ENCODE data around the gene GNPTG.
"Not testable (repeated sequence)": the region's sequence is repeated elsewhere in the genome, so short reads cannot be mapped to it uniquely, and the experiment has no call there.

GNPTG gene

DNA sequence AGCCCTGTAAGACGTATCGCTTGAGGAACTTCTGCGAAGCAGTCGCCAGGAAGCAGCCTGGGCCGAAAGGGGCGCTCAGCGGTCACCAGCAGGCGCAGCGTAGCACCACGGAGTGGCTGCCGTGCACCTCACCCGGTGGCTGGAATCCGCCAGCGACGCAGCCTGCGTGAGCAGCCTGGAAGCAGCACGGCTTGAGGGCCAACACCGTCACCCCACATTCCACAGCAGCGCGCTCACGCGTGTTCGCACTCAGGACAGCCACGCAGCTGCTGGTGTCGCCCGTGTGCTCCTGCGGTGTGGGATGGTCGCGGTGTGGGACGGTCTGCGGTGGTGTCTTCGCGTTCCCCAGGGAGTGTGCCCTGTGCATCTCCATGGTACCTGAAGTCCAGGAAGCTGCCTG, 32.7 kb upstream of the GNPTG start:
- DNase-seq (ENCODE audit: low spot score) = no peak

GRCh38 chr16:1320097-1320496, 31.6 kb upstream of the GNPTG start:
- no peak for DNase-seq (ENCODE audit: low spot score)

DNA sequence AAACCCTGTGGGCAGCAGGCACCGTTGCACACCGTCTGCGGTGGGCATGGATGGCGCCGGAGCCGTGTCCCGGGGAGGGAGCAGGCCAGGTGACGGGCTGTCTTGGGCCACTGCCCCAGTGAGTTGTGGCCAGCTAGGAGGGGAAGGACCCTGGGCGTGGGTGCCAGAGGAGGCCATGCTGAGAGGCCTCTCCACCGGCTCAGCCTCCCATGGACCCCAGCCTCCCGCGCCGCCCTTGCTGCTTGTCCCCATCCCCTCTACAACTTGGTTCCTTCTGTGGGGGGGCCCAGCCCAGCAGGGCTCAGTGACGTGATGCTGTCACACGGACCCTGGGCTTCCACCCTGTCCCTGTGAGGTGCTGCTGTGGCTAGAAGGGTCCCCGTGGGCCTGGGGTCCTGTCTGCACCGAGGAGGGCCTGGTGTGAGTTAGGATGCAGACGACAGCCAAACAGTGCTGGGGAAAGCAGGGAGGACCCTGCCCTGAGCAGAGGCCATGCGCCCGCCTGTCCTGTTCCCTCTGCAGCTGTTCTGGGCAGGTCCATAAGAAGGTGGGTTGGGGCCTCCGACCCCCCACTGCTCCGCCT, 31.0 kb upstream of the GNPTG start:
- DNase-seq (ENCODE audit: low spot score) = no peak

DNA sequence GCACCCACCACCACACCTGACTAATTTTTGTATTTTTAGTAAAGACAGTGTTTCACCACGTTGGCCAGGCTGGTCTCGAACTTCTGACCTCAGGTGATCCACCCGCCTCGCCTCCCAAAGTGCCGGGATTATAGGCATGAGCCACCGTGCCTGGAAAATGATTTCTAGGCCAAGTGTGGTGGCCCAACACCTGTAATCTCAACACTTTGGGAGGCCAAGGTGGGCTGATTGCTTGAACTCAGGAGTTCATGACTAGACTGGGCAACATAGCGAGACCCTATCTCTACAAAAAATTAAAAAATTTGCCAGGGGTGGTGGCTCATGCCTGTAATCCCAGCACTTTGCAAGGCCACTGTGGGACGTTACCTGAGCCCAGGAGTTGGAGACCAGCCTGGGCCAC, 29.3 kb upstream of the GNPTG start:
- DNase-seq (ENCODE audit: low spot score) = no peak

DNA sequence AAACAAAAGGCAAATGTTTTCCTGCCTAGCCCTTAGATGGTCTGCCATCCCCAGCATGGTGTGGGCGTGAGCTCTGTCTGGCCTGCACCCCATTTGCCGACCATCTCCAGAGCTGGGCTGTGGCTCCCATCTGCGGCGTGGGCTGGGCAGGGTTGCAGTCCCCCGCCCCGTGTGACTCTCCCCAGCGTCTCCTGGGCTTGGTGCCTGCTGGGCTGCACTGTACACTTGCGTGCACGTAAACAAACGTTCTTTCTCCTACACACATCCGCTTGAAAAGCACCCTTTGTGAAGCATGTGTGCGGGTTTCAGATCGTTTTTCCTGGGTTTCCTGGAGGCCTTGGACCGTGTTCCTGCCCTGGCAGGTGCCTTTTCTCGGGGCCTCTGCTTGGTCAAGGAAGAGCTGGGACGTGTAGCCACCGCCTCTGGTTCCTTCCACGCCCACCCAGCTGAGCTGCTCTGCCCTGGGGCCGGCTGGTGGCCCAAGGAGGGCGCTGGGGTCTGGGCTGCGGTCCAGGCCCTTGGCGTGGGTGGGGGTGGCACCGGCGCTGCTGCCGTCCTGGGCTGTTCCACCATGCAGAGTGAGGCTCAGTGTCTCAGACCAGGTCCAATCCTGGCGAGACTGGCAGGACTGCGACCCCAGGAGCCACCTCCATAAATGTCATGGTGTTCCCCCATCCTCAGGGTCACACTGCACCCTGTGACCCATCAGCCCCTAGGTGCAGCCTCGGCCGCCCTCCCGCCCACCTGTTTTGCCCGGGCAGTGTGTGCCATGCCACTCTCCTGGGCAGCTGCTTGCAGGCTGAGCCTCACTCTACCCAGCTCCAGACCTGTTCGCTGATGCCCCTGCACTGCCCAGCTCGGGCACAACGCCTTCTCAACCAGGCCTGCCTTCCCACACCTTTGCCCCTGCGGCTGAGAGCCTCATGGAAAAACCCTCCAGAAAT, 28.2 kb upstream of the GNPTG start:
- DNase-seq (ENCODE audit: low spot score) = peak; percentile 70

DNA sequence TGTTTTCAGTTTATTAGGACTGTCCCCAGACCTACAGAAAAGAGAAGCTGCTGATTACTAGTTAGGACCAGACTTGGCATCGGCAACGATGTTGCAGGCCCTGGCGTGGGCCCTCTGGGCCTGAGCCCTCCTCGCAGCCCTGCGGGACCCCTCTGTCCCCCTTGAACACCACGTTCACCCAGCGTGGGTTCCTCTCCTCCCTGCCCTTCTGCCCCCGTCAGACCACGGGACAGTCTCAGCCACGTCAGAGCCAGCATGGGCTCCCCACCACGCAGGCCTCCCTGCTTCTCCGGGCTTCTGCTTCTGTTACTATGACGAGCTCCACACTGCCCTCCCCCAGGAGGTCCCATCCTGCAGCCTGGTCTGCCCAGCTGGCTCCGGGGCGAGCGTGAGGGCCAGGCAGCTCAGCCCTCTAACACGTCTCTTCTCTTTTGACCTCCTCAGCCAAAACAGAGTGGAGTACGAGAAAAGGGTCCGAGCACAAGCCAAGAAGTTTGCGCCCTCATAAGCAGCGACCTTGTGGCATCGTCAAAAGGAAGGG, 27.4 kb upstream of the GNPTG start:
- no peak for DNase-seq (ENCODE audit: low spot score)

DNA sequence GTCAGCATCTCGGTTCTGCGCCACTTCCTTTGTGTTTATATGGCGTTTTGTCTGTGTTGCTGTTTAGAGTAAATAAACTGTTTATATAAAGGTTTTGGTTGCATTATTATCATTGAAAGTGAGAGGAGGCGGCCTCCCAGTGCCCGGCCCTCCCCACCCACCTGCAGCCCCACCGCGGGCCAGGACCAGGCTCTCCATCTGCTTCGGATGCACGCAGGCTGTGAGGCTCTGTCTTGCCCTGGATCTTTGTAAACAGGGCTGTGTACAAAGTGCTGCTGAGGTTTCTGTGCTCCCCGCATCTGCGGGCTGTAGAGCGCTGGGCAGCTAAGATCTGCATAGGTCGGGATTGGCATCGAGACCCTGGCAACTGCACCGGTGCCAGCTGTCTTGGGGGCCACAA, 26.5 kb upstream of the GNPTG start:
- no peak for DNase-seq (ENCODE audit: low spot score)

- DNase-seq (ENCODE audit: low spot score) = no peak
These were observed 25.9 kb upstream of the GNPTG start for GRCh38 chr16:1325673-1326371.

DNA sequence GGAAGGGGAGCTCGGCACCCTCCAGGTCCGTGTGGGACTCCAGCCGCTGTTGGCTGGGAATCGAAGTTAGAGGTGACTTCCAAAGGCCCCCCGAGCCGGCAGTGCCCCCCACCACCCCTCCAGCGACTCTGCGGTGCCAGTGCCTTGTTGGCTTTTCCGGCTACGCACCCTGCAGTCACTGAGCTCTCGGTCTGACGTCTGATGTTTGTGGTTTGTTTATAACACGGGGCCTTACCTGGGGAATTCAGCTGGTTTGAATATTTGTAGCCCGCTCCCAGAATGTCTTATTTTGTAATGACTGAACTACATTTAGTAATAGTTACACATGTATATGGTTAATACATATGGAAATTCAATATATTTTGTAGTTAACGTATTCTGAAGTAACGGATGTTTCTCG, 25.3 kb upstream of the GNPTG start:
- DNase-seq (ENCODE audit: low spot score) = no peak

- DNase-seq (ENCODE audit: low spot score) = no peak
These were observed 24.6 kb upstream of the GNPTG start for GRCh38 chr16:1326946-1327618.

DNA sequence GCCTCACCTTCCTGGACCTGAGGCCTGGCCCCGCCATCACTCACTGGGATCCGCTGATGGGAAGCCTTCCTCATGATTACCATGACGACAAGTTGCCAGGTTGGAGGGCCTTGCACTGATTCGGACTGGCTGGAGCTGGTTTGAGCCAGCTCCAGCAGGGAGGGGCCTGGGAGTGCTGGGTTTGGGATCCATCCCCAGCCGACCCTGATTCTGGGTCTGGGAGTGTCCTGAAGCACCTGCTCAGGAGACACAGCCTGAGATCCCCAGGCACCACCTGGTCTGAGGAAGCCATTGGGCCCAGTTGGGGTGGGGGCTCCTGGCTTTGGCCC, 24.1 kb upstream of the GNPTG start:
- DNase-seq (ENCODE audit: low spot score) = no peak

GRCh38 chr16:1328136-1328535, 23.6 kb upstream of the GNPTG start:
- not testable (repeated sequence) for DNase-seq (ENCODE audit: low spot score)

GRCh38 chr16:1328961-1329360, 22.8 kb upstream of the GNPTG start:
- DNase-seq (ENCODE audit: low spot score) = not testable (repeated sequence)

GRCh38 chr16:1330260-1330914, 21.3 kb upstream of the GNPTG start:
- no peak for DNase-seq (ENCODE audit: low spot score)

- no peak for DNase-seq (ENCODE audit: low spot score)
These were observed 20.6 kb upstream of the GNPTG start for GRCh38 chr16:1330931-1331711.

- no peak for DNase-seq (ENCODE audit: low spot score)
These were observed 19.8 kb upstream of the GNPTG start for GRCh38 chr16:1331712-1332617.

DNA sequence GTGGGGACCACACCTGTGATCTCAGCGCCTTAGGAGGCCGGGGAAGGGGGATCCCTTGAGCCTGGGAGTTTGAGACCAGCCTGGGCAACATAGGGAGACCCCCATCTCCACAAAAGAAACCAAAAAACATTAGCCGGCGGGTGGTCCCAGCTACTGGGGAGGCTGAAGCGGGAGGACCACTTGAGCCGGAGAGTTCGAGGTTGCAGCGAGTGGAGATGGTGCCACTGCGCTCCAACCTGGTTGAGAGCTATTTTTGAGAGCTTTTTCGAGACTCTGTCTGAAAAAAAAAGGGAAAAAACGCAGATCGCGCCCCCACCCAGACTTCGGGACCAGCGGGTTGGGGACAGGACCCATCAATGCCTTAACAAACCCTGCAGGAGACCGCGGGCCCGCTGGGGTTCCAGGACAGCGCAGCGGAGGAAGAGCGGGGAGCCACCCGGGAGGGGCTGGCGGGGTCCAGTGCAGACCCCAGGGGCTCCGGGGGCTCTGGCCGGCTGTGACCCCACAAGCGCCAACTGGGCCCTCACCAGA, 19.0 kb upstream of the GNPTG start:
- DNase-seq (ENCODE audit: low spot score) = no peak

GRCh38 chr16:1333149-1333812, 18.4 kb upstream of the GNPTG start, which contains the start of gene BAIAP3:
Gene BAIAP3 (plus strand): TSS chr16:1333645. CDS start chr16:1338550, 4,905 bp downstream.
- DNase-seq (ENCODE audit: low spot score) = no peak

Measured in globus pallidus (tissue), 1 donor.